Measurements from ENCODE around the gene SPEM3. TPM values are rescaled to one million over a fixed set of nuclear protein-coding genes. Genes with fewer than 3 reads are reported as not detected.

Gene SPEM3
- total and polyA plus RNA-seq, 2 experiments from 2014 or later: not detected

GRCh38 chr17:7383742-7384488 is 44.7 kb upstream of the SPEM3 start:
- Histone ChIP-seq H3K4me2 (peak overlapping the region; percentile 78), H3K4me3 (no peak overlapping the region), H3K4me1 (ENCODE audit: insufficient read depth) (peaks cover 11% of the 10 kb centered on the region), H2AFZ (no peak overlapping the region), H4K20me1 (ENCODE audit: insufficient read depth, poor library complexity, severe bottlenecking) (no peaks in the 10 kb centered on the region), H3K9me3 (ENCODE audit: low read depth) (no peaks in the 10 kb centered on the region), H3K79me2 (peaks cover 9% of the 10 kb centered on the region), H3K36me3 (replicated peaks; ENCODE audit: insufficient read depth, low read depth) (no peaks in the 10 kb centered on the region), H3K27me3 (no peaks in the 10 kb centered on the region), H3K9me2 (replicated peaks; ENCODE audit: insufficient read depth) (no peaks in the 10 kb centered on the region), H3K27ac (no peak overlapping the region)
- peak; percentile 59 for DNase-seq (ENCODE audit: low spot score)
- TF ChIP-seq CTCF (IDR thresholded peaks at IDR 0.05; ENCODE audit: poor library complexity) (no peak), EZH2 (IDR thresholded peaks at IDR 0.05; ENCODE audit: borderline replicate concordance) (no peak), EZH2phosphoT487 (IDR thresholded peaks at IDR 0.05; ENCODE audit: low read depth, severe bottlenecking, unreplicated experiment) (no peak)
- 25% methylated on average over 59 of the region's 65 CpGs for WGBS (ENCODE audit: low lambda C conversion rate, missing lambda C conversion rate)

- WGBS (ENCODE audit: low lambda C conversion rate, missing lambda C conversion rate): 79% methylated on average over 22 of the region's 23 CpGs
- Histone ChIP-seq H4K20me1 (ENCODE audit: insufficient read depth, poor library complexity, severe bottlenecking) (no peaks in the 10 kb centered on the region), H3K4me3 (no peak overlapping the region), H3K9me3 (ENCODE audit: low read depth) (no peaks in the 10 kb centered on the region), H3K27ac (no peak overlapping the region), H3K27me3 (no peaks in the 10 kb centered on the region), H3K79me2 (peaks cover 9% of the 10 kb centered on the region), H3K36me3 (replicated peaks; ENCODE audit: insufficient read depth, low read depth) (no peaks in the 10 kb centered on the region), H3K4me1 (ENCODE audit: insufficient read depth) (peaks cover 11% of the 10 kb centered on the region), H3K4me2 (peak overlapping the region; percentile 78), H3K9me2 (replicated peaks; ENCODE audit: insufficient read depth) (no peaks in the 10 kb centered on the region), H2AFZ (no peak overlapping the region)
- no peak for TF ChIP-seq EZH2phosphoT487 (IDR thresholded peaks at IDR 0.05; ENCODE audit: low read depth, severe bottlenecking, unreplicated experiment)
- no peak for TF ChIP-seq EZH2 (IDR thresholded peaks at IDR 0.05; ENCODE audit: borderline replicate concordance)
- TF ChIP-seq CTCF (IDR thresholded peaks at IDR 0.05; ENCODE audit: poor library complexity): no peak
- DNase-seq (ENCODE audit: low spot score): no peak
These were observed 44.1 kb upstream of the SPEM3 start for GRCh38 chr17:7384489-7385081.

GRCh38 chr17:7388856-7389255 is 39.8 kb upstream of the SPEM3 start:
- no peak for DNase-seq (ENCODE audit: low spot score)
- Histone ChIP-seq H2AFZ (no peak overlapping the region), H3K27me3 (no peaks in the 10 kb centered on the region), H4K20me1 (ENCODE audit: insufficient read depth, poor library complexity, severe bottlenecking) (no peaks in the 10 kb centered on the region), H3K27ac (no peak overlapping the region), H3K79me2 (peaks cover 8% of the 10 kb centered on the region), H3K9me2 (replicated peaks; ENCODE audit: insufficient read depth) (no peaks in the 10 kb centered on the region), H3K9me3 (ENCODE audit: low read depth) (no peaks in the 10 kb centered on the region), H3K4me1 (ENCODE audit: insufficient read depth) (peaks cover 9% of the 10 kb centered on the region), H3K4me2 (no peak overlapping the region), H3K36me3 (replicated peaks; ENCODE audit: insufficient read depth, low read depth) (no peaks in the 10 kb centered on the region), H3K4me3 (no peak overlapping the region)
- WGBS (ENCODE audit: low lambda C conversion rate, missing lambda C conversion rate): 98% methylated on average over 10 of the region's 10 CpGs
- TF ChIP-seq EZH2 (IDR thresholded peaks at IDR 0.05; ENCODE audit: borderline replicate concordance): no peak
- TF ChIP-seq EZH2phosphoT487 (IDR thresholded peaks at IDR 0.05; ENCODE audit: low read depth, severe bottlenecking, unreplicated experiment): no peak
